ENCODE data around the gene LONRF2. TPM values are rescaled to one million over a fixed set of nuclear protein-coding genes. Genes with fewer than 3 reads are reported as not detected.

Gene LONRF2
- total and polyA plus RNA-seq, 2 of the 13 experiments (the other 11 are each of a cell fraction or from before 2014, with no cell fraction given), result not detected

GRCh38 chr2:100290718-100291151, 31.6 kb downstream of the LONRF2 start (continued):
- TF ChIP-seq ZNF646 (CRISPR knock-in tag; IDR thresholded peaks at IDR 0.05), result no peak
- TF ChIP-seq ZNF225 (CRISPR knock-in tag; IDR thresholded peaks at IDR 0.05), result no peak
- TF ChIP-seq ZNF816 (CRISPR knock-in tag; IDR thresholded peaks at IDR 0.05; ENCODE audit: borderline replicate concordance), result no peak

GRCh38 chr2:100289020-100289419, 33.3 kb downstream of the LONRF2 start:
- 54% methylated on average over 6 of the region's 6 CpGs for WGBS (ENCODE audit: low lambda C conversion rate)
- H3K27ac ChIP-seq (ENCODE audit: extremely low read length, insufficient read depth, low read length), result no peak overlapping the region
- BruUV-seq (replicated peaks), result no TSS peak
- no peaks in the 10 kb centered on the region for H3K9me3 ChIP-seq (ENCODE audit: low read length)
- H3K79me2 ChIP-seq (ENCODE audit: insufficient read depth, low read length), result no peaks in the 10 kb centered on the region
- no peak overlapping the region for H2AFZ ChIP-seq (ENCODE audit: low read length)
- CTCF ChIA-PET (ENCODE audit: low intra/inter-chr PET ratio, low total read pairs), result no interaction called here
- no peaks in the 10 kb centered on the region for H3K36me3 ChIP-seq (replicated peaks in 1 of 2; ENCODE audit: control insufficient read depth in 1 of 2, insufficient read depth in 2 of 2, low read length in 2 of 2)
- H3K4me2 ChIP-seq (ENCODE audit: low read depth, low read length), result no peak overlapping the region
- intact Hi-C loops (cut with micrococcal nuclease; ENCODE audit: unreplicated experiment) (no loop called here), in situ Hi-C loops (cut with HindIII; ENCODE audit: extremely low pct_ligation_motif_present, low pct_unique_long_range_greater_than_20kb) (no loop called here)
- DNase-seq (ENCODE audit: low spot score) (no peak), FAIRE-seq (no peak), ATAC-seq (no peak)
- H3K9ac ChIP-seq (ENCODE audit: insufficient read depth, low read depth, low read length), result no peak overlapping the region
- H3K4me1 ChIP-seq (ENCODE audit: insufficient read depth, low read length), result peaks cover 10% of the 10 kb centered on the region
- H4K20me1 ChIP-seq (ENCODE audit: insufficient read depth, low read length), result no peaks in the 10 kb centered on the region
- peaks cover 0 to 8% of the 10 kb centered on the region in 2 experiments; a peak in 2 of 5 replicates for H3K27me3 ChIP-seq (ENCODE audit: control insufficient read depth in 1 of 2, insufficient read depth in 2 of 2, low read length in 2 of 2)
- H3K4me3 ChIP-seq (replicated peaks in 1 of 3; ENCODE audit: insufficient read depth in 1 of 3, low read depth in 2 of 3, low read length in 3 of 3), result no peak overlapping the region
- POLR2A ChIA-PET, result no interaction called here
- TF ChIP-seq MEIS2 (CRISPR knock-in tag; IDR thresholded peaks at IDR 0.05) (no peak), ZNF687 (CRISPR knock-in tag; IDR thresholded peaks at IDR 0.05) (no peak), SMAD3 (CRISPR knock-in tag; IDR thresholded peaks at IDR 0.05) (no peak), THAP9 (CRISPR knock-in tag; IDR thresholded peaks at IDR 0.05; ENCODE audit: borderline replicate concordance) (no peak), HDAC1 (CRISPR knock-in tag; IDR thresholded peaks at IDR 0.05) (no peak)
